Activated CD8-positive, alpha-beta memory T cell treated with anti-CD3 and anti-CD28 coated beads, Interleukin-2, amount 50 U/mL, for 1 hour (primary cell): Measurements from ENCODE around the gene SRGAP2B.
"Not testable (repeated sequence)": the region's sequence is repeated elsewhere in the genome, so short reads cannot be mapped to it uniquely, and the experiment has no call there.

ENCODE experiments used
- DNase-seq: peaks from one replicate; pipeline ENCODE4 v3.0.0-alpha.2; 2020; ENCODE audit errors: extremely low read depth

Gene SRGAP2B

DNA sequence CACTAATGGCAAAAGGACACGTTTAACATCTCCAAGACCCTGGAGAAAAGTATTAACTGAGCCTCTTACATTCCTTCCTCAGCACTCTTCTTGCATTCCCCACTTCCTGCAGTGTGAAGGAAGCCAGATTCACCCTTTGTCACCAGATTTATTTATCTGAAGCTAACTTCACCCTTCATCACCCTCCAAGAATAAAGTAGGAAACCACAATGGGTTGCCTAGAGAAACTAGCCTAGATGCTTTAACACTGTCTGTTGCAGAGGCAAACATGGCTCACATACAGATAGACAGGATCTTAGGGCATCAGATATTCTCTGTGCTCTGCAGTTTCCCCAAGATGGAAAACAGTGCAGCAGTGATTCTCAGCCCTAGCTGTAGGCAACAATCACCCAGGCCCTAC, 147.6 kb downstream of the SRGAP2B start:
- not testable (repeated sequence) for DNase-seq

- not testable (repeated sequence) for DNase-seq
Measured at GRCh38 chr1:144946525-144947480, 148.3 kb downstream of the SRGAP2B start.

- not testable (repeated sequence) for DNase-seq
Measured at GRCh38 chr1:144941710-144942109, 153.4 kb downstream of the SRGAP2B start.

GRCh38 chr1:144940054-144940453, 155.1 kb downstream of the SRGAP2B start:
- not testable (repeated sequence) for DNase-seq

DNA sequence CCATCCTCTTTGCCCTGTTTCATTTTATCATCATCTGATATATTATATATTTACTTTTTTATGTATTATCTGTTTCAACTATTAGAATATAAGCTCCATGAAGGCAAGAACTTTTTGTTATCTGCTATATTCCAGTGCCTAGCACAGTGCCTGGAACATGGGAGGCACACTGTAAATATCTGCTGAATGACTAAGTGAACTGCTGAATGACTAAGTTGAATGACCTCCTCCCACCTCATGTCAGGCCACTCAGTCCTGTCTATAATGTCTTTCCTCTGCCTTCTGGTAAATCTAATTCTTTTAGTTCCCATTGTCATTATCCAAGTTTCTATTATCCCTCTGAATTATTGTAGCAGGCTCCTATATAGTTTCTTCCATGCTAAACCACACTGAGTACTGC, 156.5 kb downstream of the SRGAP2B start:
- DNase-seq: not testable (repeated sequence)

- DNase-seq: not testable (repeated sequence)
Measured at GRCh38 chr1:144936186-144936732, 158.9 kb downstream of the SRGAP2B start.

DNA sequence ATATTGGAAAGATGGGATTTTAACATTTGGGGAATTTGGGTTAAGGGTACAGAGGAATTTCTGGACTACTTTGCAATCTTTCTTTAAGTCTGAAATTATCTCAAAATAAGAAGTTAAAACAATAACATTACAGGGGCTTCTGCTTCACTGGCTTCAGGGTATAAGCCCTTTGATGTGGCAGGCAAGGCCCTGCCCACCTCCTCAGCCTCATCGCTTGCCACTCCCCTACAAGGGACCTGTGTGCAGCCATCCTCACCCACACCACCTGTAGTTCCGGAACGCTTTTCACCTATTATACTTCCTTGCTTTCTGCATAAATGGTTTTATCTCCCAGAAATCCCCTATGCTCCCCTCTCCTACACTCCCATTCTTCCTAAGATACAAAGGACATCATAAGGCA, 159.8 kb downstream of the SRGAP2B start:
- DNase-seq: not testable (repeated sequence)

GRCh38 chr1:144933014-144933413, 162.1 kb downstream of the SRGAP2B start:
- DNase-seq: not testable (repeated sequence)

- DNase-seq: not testable (repeated sequence)
Measured at GRCh38 chr1:144932153-144932552, 163.0 kb downstream of the SRGAP2B start.

DNA sequence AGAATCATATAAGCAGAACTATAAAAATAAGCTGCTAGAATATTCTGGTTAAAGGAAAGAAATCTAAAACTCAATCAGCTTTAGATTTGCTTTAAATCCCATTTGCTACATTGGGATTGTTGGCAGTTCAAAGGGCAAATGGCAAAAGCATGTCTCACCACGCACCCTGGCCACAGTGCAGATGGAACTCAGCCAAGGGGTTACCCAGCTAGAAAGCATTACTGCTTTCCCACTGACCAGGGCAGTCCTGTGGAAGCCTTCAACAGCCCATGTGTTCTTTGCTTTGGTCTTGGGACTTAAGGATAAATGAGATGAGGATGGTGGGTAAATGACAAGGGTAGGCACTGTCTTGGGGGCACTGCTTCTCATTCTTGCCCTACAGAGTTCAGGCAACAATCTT, 163.6 kb downstream of the SRGAP2B start:
- DNase-seq: not testable (repeated sequence)

DNA sequence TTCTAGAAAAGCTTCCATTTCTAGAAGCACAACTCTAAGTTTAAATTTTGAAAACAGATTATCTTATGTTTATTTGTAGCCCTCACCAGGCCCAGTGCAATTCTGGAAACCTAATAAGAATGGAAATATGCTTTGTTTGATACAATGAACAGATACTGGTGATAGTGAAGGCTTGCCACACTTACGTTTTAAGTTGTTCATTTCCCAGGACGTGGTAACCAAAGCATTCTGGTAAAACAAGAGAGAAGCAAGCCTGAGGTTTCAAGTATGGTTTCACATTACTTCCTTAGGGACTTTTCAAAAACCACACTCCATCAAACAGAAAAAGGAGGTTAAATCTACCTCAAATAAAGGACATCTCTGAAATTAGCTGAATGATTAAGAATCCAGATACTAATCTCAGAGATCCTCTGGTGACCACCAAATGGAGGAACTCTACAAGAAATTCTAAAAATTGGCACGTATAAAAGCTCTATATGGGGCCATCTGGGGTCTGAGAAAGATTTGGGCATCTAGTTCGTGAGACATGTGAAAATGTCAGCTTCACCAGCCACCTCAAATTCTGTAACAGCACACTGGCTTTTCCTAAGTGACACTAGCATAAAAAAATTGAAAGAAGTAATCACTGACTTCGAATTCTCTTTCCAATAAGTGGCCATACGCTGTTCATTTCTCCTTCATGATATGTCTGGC, 164.9 kb downstream of the SRGAP2B start:
- not testable (repeated sequence) for DNase-seq

DNA sequence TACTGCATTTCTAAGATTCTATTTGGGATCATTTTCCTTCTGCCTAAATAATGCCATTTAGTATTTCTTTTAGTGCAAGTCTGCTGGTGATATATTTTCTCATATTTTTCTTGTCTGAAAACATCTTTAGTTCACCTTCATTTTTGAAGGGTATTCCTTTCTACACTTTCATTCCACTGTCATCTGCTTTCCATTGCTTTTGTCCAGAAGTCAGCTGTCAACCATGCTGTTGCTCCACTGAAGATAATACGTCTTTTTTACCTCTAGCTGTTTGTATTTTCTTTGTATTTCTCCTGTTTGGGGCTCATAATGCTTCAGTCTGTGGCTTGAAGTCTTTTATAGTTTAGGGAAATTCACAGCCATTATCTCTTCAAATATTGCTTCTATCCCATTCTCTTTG, 167.8 kb downstream of the SRGAP2B start:
- DNase-seq: not testable (repeated sequence)

- DNase-seq: not testable (repeated sequence)
Measured at GRCh38 chr1:144923640-144924039, 171.5 kb downstream of the SRGAP2B start.

DNA sequence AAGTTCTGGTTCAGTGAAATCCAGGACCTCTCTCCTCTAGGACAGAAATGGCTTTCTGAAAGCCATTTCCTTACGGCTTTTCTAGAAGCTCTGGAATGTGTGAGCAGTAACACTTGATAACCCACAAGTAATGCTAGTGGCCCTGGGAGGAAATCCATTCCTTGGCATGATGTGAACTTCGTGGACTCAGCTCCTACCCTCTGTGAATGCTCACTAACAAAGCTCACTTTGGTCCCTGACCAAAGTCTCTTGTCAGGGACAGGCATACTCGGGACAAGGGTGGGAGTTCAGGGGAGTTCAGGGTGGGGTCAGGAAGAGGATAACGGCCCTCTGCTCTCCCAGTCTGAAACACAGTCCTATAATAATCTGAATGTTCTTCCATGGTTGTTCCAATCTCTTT, 172.3 kb downstream of the SRGAP2B start:
- DNase-seq: not testable (repeated sequence)

- not testable (repeated sequence) for DNase-seq
Measured at GRCh38 chr1:144919106-144919505, 176.0 kb downstream of the SRGAP2B start.

GRCh38 chr1:144918027-144918603, 177.0 kb downstream of the SRGAP2B start:
- not testable (repeated sequence) for DNase-seq

DNA sequence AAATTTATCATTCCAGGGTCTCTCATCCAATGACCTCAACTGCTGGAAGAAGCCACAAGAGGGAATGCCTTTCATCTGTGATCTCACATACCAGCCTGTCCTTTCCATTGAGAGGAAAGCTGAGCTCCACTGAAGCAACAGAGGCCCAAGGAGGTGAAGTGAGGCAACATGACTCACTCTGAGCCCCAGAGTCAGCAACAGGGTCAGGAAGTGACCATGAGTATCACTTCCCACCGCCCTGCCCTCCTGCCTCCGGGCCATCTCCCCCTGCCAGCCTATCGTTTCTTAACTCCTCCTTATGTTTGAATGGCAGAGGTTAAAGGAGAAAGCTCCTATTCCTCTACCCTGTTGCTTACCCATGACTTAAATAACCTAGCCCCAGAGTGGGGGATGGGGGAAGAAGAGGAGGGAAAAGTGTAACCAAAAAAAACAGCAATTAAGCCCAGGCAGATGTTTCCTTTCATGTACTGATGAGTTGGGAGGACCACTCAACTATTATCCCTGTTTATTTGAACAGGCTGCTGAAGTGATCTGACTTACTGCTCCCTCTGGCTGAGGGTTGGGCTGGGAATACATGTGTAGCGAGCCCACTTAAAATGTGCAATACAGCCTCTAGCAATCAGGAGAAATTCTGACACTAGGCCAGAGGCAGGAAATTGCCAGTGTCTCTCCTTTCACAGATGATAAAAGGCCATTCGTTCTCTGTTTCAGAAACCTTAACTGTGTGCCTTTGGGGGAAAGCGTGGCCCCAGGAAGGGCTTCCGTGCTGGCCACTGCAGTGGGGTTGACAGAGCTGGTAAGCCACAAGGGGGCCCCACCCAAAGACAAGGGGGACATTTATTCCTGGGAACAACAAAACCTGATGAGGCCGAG, 177.7 kb downstream of the SRGAP2B start:
- not testable (repeated sequence) for DNase-seq

GRCh38 chr1:144913977-144914734, 181.0 kb downstream of the SRGAP2B start:
- not testable (repeated sequence) for DNase-seq

GRCh38 chr1:144913458-144913857, 181.7 kb downstream of the SRGAP2B start:
- not testable (repeated sequence) for DNase-seq

DNA sequence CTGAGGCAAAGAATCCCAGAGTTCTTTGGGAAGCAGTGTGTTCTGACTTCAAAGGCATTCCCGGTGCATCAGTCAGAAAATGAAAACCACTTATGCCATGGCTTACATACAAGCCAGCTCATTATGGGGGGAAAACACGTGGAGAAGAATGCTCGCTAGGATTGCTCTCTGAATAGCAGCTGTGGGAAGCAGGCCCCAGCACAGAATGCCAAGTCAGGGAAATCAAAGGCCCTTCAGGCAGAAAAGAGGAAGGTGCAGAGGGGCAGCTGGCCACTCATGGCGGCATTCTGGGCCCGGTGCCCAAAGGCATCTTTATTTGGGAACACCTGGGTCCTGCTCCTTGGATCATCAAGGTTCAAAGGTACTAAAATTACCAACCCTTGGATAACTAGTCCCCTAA, 184.4 kb downstream of the SRGAP2B start:
- DNase-seq: not testable (repeated sequence)
